GM12873 (cell line): ENCODE data around the gene VWDE.

ENCODE experiments used
- TF ChIP-seq, protein P1 (sequence below): IDR thresholded peaks from 2 replicates; pipeline ENCODE4 v1.5.1; 2012; ENCODE audit warnings: low read depth, mild to moderate bottlenecking, moderate library complexity, low read length, control low read depth; ENCODE audit not compliant: insufficient read depth; ENCODE audit errors: missing control alignments

VWDE gene

GRCh38 chr7:12431886-12432556 lies 28.4 kb upstream of the VWDE start:
- TF ChIP-seq, protein P1, sequence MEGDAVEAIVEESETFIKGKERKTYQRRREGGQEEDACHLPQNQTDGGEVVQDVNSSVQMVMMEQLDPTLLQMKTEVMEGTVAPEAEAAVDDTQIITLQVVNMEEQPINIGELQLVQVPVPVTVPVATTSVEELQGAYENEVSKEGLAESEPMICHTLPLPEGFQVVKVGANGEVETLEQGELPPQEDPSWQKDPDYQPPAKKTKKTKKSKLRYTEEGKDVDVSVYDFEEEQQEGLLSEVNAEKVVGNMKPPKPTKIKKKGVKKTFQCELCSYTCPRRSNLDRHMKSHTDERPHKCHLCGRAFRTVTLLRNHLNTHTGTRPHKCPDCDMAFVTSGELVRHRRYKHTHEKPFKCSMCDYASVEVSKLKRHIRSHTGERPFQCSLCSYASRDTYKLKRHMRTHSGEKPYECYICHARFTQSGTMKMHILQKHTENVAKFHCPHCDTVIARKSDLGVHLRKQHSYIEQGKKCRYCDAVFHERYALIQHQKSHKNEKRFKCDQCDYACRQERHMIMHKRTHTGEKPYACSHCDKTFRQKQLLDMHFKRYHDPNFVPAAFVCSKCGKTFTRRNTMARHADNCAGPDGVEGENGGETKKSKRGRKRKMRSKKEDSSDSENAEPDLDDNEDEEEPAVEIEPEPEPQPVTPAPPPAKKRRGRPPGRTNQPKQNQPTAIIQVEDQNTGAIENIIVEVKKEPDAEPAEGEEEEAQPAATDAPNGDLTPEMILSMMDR: no peak

DNA sequence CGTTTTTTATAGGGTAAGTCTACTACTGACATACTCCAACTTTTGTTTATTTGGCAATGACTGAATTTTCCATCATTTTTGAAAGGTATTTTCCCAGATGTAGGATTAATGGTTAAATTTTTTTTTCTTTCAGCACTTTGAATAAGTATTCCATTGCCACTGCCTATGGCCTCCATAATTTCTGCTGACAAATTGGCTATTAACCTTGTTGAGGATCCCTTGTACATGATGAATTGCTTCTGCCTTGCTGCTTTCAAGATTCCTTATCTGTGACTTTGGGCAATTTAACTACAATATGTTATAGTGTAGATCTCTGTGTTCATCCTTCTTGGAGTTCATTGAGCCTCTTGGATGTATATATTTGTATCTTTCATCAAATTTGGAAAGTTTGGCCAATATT lies 21.6 kb upstream of the VWDE start:
- TF ChIP-seq, protein P1: no peak

DNA sequence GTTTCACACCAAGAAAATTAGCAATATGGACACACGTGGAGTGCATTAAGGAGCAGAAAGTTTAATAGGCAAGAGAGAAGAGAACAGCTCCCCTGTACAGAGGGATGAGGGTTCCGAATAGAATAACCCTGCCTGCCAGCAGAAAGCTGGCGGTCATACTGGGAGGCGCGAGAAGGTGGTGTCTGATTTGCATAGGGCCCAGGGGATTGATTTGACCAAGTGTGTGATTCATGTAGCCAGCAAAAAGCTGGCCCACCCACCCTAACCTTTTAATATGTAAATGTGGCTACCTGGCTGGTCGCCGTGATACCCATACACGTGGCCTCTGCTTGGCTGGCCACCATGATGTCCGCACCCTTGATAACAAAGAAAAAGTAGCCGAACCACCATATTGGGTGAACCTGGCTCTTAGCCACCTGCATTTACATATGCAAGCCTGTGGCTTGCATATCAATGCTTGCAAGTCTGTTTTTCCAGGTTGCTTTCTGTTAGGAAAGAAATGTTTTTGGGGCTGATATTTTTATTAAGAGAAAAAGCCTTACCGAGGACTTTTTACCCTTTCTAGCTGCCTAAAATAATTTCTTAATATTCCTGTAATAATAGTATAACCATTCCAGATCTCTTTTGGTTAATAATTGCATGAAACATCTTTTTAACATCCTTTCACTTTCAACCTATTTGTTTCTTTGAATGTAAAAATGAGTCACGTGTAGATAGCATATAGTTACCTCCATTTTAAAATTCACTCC lies 20.5 kb upstream of the VWDE start:
- TF ChIP-seq, protein P1: no peak

DNA sequence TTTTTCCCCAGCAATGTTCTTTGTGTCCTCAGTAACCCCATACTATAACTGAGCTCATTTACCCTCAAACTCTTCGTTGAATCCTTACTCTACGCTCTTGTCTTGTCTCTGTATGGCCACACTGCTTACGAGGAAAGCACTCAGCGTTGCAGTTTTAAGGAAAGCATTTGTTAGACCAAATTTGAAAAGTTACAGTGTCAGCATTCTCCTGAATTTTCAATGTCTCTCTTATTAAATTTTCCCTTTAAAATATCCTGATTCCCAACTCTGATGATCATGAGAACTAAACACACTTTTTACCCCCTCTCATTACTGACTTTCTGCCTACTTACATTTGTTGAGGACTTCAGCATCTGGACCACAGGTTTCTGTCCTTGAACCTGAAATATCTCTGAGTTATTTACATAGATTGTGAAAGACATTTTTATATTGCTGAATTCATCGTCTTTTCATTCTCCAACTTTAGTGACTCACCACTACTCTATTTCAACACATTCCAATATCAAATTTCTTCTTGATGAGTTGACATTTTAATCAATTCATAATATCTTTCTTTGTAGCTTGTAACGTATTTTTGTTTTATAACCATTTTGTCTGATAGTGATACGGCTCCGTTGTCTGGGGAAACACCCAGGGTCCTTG lies 19.8 kb upstream of the VWDE start:
- TF ChIP-seq, protein P1: no peak

- TF ChIP-seq, protein P1: no peak
These were observed 19.1 kb upstream of the VWDE start for GRCh38 chr7:12422554-12423320.

DNA sequence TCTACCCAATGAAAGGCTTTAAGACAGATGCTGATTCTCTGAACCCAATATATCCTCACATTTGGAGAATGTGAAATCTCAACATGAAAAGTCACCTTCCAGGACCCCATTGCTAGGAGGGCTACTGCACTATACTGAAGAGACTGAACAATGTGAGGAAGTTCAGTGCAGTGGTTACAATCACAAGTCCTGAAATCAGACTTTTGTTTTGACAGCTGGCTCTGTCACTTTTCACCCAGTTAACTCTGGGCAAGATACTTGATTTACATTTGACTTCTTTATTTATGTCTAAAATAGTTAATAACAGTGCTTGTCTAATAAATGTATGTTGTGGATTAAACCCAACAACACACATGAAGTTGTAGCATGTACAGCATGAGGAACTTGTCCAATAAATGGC lies 14.8 kb upstream of the VWDE start:
- TF ChIP-seq, protein P1: no peak
